ENCODE measurements around the gene AANAT. TPM values are rescaled to one million over a fixed set of nuclear protein-coding genes. Genes with fewer than 3 reads are reported as not detected.

AANAT gene
- total and polyA plus RNA-seq, 2 donors (not counting 3 experiments of a cell fraction or from before 2014, with no cell fraction given) = not detected

GRCh38 chr17:76479515-76480060 is 12.2 kb downstream of the AANAT start:
- H3K4me3 ChIP-seq (replicated peaks in 1 of 3; ENCODE audit: insufficient read depth in 1 of 3, low read depth in 1 of 3, low read length in 3 of 3) = no peak overlapping the region
- H2AFZ ChIP-seq (ENCODE audit: low read depth, low read length) = no peak overlapping the region
- no peak for FAIRE-seq
- H3K9ac ChIP-seq (replicated peaks; ENCODE audit: extremely low read depth, insufficient read depth, low read length) = no peak overlapping the region
- no peak overlapping the region for H3K4me2 ChIP-seq (ENCODE audit: insufficient read depth, low read length)
- H3K9me1 ChIP-seq (replicated peaks; ENCODE audit: control insufficient read depth, extremely low read depth, insufficient read depth, low read length) = no peaks in the 10 kb centered on the region
- no peaks in the 10 kb centered on the region for H3K27me3 ChIP-seq (ENCODE audit: control insufficient read depth in 2 of 2, insufficient read depth in 2 of 2, low read length in 2 of 2)
- TF ChIP-seq MYC (IDR thresholded peaks at IDR 0.05; ENCODE audit: low read depth, low read length) (no peak), EZH2 (IDR thresholded peaks at IDR 0.05; ENCODE audit: borderline replicate concordance, low read depth, low read length, severe bottlenecking) (no peak), POLR2AphosphoS5 (IDR thresholded peaks at IDR 0.05; ENCODE audit: insufficient read depth, low read depth, low read length) (no peak), MAX (IDR thresholded peaks at IDR 0.05; ENCODE audit: insufficient read depth, insufficient read length) (no peak), POLR2A (IDR thresholded peaks at IDR 0.05; ENCODE audit: low read depth, low read length) (no peak), FOS (IDR thresholded peaks at IDR 0.05; ENCODE audit: borderline replicate concordance, insufficient read depth, low read length) (no peak), GATA2 (IDR thresholded peaks at IDR 0.05; ENCODE audit: insufficient read depth, insufficient read length, low read depth, low read length) (no peak), JUN (IDR thresholded peaks at IDR 0.05; ENCODE audit: borderline replicate concordance, insufficient read depth, insufficient read length, low read depth) (no peak)
- TF ChIP-seq, protein P1, sequence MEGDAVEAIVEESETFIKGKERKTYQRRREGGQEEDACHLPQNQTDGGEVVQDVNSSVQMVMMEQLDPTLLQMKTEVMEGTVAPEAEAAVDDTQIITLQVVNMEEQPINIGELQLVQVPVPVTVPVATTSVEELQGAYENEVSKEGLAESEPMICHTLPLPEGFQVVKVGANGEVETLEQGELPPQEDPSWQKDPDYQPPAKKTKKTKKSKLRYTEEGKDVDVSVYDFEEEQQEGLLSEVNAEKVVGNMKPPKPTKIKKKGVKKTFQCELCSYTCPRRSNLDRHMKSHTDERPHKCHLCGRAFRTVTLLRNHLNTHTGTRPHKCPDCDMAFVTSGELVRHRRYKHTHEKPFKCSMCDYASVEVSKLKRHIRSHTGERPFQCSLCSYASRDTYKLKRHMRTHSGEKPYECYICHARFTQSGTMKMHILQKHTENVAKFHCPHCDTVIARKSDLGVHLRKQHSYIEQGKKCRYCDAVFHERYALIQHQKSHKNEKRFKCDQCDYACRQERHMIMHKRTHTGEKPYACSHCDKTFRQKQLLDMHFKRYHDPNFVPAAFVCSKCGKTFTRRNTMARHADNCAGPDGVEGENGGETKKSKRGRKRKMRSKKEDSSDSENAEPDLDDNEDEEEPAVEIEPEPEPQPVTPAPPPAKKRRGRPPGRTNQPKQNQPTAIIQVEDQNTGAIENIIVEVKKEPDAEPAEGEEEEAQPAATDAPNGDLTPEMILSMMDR (IDR thresholded peaks at IDR 0.05; ENCODE audit: extremely low read depth in 1 of 2, insufficient read depth in 1 of 2, low read depth in 1 of 2, low read length in 2 of 2) = no peak
- no peaks in the 10 kb centered on the region for H3K9me3 ChIP-seq (replicated peaks; ENCODE audit: control insufficient read depth, insufficient read depth, low read length)
- peaks cover 5% of the 10 kb centered on the region for H3K4me1 ChIP-seq (ENCODE audit: control insufficient read depth, extremely low read depth, insufficient read depth, low read length)
- dilution Hi-C loops (cut with MboI; ENCODE audit: extremely low pct_ligation_motif_present, low sequenced_read_pairs) (no loop called here), intact Hi-C loops (cut with micrococcal nuclease) (no loop called here)
- no peaks in the 10 kb centered on the region for H4K20me1 ChIP-seq (replicated peaks; ENCODE audit: control insufficient read depth, extremely low read depth, insufficient read depth, low read length)
- ChIA-PET POLR2A (no interaction called here), CTCF (interaction anchor here (1.0 to 2.2 kb wide), 4 partner anchors 13 to 71 kb away, joined by 3 to 9 read pairs (median 4); no protein-coding TSS in a partner anchor)
- no TSS peak for BruUV-seq (replicated peaks)
- H3K79me2 ChIP-seq (ENCODE audit: control insufficient read depth, insufficient read depth, low read length) = no peaks in the 10 kb centered on the region
- peaks cover 0 to 6% of the 10 kb centered on the region in 2 experiments for H3K36me3 ChIP-seq (ENCODE audit: control insufficient read depth in 2 of 2, extremely low read depth in 1 of 2, insufficient read depth in 2 of 2, low read length in 2 of 2)
- no peak overlapping the region for H3K27ac ChIP-seq (ENCODE audit: insufficient read depth, low read depth, low read length)
- no peak for DNase-seq (ENCODE audit: low read depth, low spot score)

All from endothelial cell of umbilical vein (primary cell).